GM19372 (cell line): ENCODE results near the gene DUSP6.

Experiments used
- ATAC-seq: cut with Tn5 transposase; IDR thresholded peaks from one replicate; pipeline ENCODE4 v1.9.1; 2021; ENCODE audit warnings: mild to moderate bottlenecking, low read depth, moderate library complexity; ENCODE audit not compliant: unreplicated experiment

Gene DUSP6

DNA sequence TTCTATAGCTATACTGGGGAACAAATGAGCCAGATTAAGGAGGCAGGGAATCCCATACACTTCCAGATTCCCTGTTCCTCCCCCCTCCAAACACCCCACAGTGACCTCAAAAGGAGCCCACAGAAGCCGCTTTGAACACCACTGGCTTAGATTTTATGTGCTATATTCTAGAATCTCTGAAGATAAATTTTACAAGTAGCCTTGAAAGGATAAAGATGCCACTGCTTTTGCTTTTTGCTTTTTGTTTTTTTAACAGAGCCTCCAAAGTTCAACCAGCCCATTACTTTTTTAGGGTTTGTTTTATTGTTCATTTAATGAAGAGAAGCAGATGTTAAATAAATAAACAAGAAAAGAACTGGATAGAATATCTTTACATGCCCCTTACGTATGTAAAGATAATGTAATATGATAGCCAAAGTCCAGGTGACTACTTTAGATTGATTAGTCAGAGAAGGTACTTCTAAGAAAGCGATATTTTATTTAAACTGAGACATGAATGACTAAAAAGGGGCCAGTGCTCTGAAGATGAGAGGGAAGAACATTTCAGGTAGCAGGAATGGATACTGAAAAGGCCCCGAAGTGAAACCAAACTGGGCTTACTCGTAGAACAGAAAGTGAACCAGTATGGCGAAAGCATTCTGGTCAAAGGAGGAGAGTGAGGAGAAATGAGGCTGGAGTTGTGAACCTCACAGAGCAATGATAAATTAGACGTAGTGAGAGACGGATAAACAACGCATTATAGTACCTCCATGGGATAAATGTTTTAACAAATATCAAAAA is 44.6 kb downstream of the DUSP6 start:
- ATAC-seq = no peak

DNA sequence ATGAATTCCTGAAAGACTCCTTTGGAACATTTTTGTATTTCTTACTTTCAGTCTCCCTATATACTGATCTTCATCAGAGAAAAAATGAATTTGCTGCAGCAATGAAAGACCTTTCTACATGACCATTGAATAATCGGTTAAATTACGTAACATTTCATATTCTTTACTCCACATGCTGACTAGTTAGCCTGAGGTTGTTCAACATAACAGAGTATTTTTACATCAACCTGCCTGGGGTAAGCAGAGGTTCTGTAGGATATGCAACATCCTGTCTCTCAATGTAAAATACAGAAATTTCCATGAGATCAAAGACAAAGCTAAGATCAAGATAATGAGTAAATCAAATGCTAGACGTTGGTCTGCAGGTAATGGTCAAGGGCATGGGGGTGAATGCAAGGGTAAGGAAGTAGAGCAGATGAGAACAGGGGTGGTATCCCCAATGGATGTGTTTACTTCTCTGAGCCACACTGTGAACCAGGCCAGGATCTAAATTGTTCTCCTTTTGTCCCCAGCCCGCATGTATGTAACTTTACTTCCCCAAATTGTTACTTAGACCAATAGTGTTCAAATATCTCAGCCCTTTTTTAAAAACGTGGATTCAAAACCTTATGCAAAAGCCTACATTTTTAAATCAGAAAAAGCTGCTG is 45.4 kb downstream of the DUSP6 start:
- ATAC-seq = no peak

DNA sequence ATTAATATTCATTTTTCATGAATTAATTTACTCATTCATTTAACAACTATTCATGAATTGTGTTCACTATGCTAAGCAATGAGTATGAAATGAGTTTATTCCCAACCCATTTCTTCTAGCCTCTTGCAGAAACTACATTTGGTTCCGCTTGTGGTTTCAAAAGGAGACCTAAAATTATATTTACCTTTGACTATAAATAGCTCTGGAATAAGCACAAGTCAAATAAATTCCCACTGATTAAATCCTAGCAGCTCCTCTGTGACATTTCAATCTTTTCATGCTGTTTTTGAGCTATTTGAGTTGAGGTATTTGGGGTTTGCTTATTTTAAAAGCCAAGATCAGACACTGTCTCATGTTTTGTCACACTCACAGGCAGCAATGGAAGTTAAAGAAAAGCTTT is 46.9 kb downstream of the DUSP6 start:
- ATAC-seq = no peak

- no peak for ATAC-seq
These were observed 52.4 kb downstream of the DUSP6 start for GRCh38 chr12:89299931-89300330.

- ATAC-seq = no peak
These were observed 52.9 kb downstream of the DUSP6 start for GRCh38 chr12:89299417-89299816.
